ENCODE measurements around the gene USP3.
A peak's percentile ranks its signal among the peaks of the same experiment; 100 is the strongest.

Gene USP3

DNA sequence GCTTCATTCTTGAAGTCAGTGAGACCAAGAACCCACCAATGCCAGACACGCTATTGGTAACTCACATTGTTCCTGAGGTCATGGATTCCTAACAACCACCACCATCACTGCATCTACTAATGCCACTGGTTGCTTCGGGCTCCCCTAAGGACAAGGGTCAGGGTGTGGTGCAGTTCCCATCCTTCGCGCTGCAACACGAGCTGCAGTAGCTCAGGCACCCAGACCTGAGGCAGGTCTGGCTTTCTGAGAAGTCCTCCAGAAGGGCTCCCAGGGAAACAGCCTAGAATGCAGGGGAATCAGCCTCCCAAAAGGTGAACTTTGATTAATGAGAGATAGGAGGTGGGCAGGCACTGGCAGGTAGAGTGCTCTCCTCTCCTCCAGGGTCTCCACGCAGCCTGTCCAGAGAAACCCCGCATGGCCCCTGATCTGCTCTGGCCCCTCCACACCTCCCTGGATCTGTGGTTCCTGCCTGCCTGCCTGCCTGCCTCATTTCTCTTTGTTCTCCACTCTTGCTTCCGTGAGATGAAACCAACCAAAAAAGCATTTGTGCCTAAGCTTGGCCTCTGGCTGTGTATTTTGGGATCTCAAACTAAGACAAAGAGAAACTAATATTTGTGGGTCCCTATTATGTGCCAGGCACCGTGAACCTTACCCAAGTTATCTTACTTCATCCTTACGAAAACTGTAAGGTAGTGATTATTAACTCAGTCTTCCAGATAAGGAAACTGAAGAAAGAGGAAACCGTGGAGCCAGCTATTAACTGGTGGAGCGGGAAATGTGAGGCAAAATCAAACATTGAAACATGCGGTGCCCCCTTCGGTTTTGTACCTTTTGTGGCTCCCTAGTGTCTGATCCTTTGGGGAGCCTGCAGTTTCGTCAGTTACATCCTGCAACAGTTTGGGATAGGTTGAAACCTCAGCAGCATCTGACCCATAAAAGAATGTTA, 43.9 kb upstream of the USP3 start:
- no peak overlapping the region for H3K4me3 ChIP-seq (ENCODE audit: low read depth, low read length)
- in situ Hi-C loops (cut with HindIII; ENCODE audit: low sequenced_read_pairs), result no loop called here
- TF ChIP-seq, protein P1, sequence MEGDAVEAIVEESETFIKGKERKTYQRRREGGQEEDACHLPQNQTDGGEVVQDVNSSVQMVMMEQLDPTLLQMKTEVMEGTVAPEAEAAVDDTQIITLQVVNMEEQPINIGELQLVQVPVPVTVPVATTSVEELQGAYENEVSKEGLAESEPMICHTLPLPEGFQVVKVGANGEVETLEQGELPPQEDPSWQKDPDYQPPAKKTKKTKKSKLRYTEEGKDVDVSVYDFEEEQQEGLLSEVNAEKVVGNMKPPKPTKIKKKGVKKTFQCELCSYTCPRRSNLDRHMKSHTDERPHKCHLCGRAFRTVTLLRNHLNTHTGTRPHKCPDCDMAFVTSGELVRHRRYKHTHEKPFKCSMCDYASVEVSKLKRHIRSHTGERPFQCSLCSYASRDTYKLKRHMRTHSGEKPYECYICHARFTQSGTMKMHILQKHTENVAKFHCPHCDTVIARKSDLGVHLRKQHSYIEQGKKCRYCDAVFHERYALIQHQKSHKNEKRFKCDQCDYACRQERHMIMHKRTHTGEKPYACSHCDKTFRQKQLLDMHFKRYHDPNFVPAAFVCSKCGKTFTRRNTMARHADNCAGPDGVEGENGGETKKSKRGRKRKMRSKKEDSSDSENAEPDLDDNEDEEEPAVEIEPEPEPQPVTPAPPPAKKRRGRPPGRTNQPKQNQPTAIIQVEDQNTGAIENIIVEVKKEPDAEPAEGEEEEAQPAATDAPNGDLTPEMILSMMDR (IDR thresholded peaks at IDR 0.05; ENCODE audit: low read depth, low read length), result no peak
- no peak for DNase-seq (ENCODE audit: low read depth, low spot score)

DNA sequence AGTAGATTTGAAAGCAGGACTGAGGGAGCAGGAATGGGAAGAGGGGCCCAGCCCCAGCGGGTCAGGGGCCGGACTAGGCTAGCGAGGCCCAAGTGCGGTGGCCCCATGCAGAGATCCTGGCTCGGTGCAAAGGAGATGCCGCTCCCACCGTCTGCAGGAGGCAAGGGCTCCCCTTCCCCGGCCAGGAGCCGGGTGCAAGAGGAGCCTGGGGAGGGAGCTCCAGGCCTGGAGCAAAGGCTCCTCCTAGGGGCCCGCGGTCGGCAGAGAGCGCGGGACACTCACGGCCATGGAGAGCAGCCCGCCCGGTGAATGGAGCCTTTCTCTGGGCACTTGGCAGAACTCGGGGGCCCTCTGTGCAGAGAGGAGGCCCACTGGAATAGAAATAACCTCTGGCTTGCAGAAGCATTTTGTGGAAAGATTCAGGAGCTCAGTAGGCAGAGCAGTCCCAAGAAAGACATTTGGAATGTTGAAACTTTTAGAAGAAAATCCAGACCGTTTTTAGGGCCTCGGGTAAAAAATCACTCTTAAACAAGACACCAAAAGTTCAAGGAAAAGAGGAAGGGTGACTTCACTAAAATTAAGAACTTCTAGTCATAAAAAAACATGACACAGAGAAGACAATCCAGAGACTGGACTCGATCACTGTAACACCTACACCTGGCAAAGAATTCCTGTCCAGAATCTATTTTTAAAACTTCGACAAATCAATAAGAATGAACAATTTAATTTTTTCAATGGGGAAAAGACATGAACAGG, 43.0 kb upstream of the USP3 start:
- H3K4me3 ChIP-seq (ENCODE audit: low read depth, low read length), result no peak overlapping the region
- TF ChIP-seq, protein P1 (IDR thresholded peaks at IDR 0.05; ENCODE audit: low read depth, low read length), result peak; percentile 54
- in situ Hi-C loops (cut with HindIII; ENCODE audit: low sequenced_read_pairs), result no loop called here
- DNase-seq (ENCODE audit: low read depth, low spot score), result peak; percentile 50

DNA sequence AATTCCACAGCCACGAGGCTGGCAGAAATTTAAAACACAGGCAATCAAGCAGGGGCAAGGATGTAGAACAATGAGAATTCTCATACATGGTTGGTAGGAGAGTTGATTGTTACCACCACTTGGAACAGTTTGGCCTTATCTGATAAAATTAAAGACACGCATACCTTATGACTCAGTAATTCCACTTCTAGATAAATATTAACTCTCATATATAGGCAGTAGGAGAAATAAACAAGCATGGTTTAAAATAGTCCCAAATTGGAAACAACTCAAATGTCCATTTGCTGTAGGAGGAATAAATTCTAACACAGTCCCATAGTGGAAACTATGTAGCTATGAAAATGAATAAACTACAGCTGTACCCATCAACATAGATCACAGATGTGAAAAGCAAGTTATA, 42.3 kb upstream of the USP3 start:
- DNase-seq (ENCODE audit: low read depth, low spot score), result peak; percentile 52
- TF ChIP-seq, protein P1 (IDR thresholded peaks at IDR 0.05; ENCODE audit: low read depth, low read length), result no peak
- no peak overlapping the region for H3K4me3 ChIP-seq (ENCODE audit: low read depth, low read length)
- in situ Hi-C loops (cut with HindIII; ENCODE audit: low sequenced_read_pairs), result no loop called here

DNA sequence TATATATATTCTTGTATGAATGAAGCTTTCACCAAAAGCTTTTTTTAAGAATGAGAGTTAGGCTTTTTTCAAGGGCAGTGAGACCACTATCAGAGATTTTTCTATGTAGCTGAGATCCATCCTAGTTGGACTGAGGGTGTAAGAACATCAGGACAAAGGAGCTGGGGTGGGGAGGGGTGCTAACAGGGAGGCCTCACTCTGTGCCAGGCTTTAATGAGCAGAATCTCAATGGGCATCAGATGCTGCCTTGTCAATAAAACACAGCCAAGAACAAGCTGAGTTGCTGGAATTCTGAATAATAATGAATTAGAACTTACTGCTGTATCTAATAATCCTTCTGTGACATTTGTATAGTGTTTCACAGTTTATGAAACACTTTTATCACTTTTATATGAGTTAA, 41.4 kb upstream of the USP3 start:
- TF ChIP-seq, protein P1 (IDR thresholded peaks at IDR 0.05; ENCODE audit: low read depth, low read length), result no peak
- DNase-seq (ENCODE audit: low read depth, low spot score), result no peak
- in situ Hi-C loops (cut with HindIII; ENCODE audit: low sequenced_read_pairs), result no loop called here
- H3K4me3 ChIP-seq (ENCODE audit: low read depth, low read length), result no peak overlapping the region

DNA sequence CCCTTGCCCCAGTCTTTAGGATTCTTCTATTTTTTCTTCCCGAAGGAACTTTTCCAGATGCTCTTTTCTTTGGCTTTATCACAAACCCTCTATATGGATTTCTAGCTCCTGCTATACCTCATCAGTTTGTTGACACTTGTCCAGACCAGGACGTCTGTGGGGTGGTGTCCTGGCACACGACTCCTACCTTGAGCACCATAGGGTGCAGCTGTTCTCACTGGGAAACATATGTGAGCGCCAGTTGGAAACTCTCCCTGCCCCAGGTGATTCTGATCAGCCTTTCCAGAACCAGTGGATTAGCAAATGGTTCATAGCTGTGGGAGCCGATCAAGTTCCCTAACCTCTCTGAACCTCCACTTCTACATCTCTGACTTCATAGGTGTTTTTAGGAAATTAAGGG, 40.6 kb upstream of the USP3 start:
- TF ChIP-seq, protein P1 (IDR thresholded peaks at IDR 0.05; ENCODE audit: low read depth, low read length), result no peak
- DNase-seq (ENCODE audit: low read depth, low spot score), result no peak
- in situ Hi-C loops (cut with HindIII; ENCODE audit: low sequenced_read_pairs), result no loop called here
- H3K4me3 ChIP-seq (ENCODE audit: low read depth, low read length), result no peak overlapping the region

DNA sequence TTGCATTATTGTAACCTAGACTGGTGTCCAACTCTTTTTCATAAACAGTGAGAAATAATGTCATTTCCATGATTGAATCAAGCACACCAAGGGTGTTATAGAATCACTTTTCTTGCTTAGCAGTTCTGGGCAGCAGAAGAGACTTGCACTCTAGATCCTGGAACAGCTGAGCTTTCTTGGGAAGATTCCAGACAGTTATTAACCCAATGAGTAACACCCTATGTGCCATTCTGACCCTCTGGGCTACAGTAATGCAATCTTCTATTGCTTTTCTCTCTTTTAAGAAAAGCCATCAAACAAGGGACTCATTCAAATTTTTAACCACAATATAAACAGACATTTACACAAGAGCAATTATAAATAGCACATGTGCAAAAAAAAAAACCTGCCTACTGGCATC, 39.3 kb upstream of the USP3 start:
- peak; percentile 52 for DNase-seq (ENCODE audit: low read depth, low spot score)
- in situ Hi-C loops (cut with HindIII; ENCODE audit: low sequenced_read_pairs), result no loop called here
- H3K4me3 ChIP-seq (ENCODE audit: low read depth, low read length), result no peak overlapping the region
- TF ChIP-seq, protein P1 (IDR thresholded peaks at IDR 0.05; ENCODE audit: low read depth, low read length), result no peak

Measured in astrocyte of the spinal cord (primary cell).